ENCODE measurements around the gene CDKN2B.
A peak's percentile ranks its signal among the peaks of the same experiment; 100 is the strongest.

Gene CDKN2B

DNA sequence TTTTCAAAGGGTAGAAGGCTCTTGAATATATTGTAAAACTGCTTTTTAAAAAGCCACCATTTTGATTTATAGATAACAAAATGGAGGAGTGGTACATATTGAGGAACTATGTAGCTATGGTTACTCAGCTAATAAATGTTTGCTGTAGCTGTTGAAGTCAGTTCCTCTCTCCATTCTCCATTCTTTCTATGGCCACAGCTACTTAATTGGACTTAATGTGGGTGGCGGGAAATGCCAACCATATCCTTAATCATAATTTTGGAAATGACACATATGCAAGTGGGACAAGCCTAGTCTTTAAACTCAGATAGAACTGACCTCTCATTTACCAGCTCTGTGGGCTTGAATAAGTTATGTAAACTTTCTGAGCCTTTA, 25.6 kb downstream of the CDKN2B start:
- H3K4me1 ChIP-seq (ENCODE audit: control insufficient read depth, insufficient read depth, low read length), result no peaks in the 10 kb centered on the region
- no peaks in the 10 kb centered on the region for H3K36me3 ChIP-seq (ENCODE audit: control insufficient read depth, insufficient read depth, low read length)
- H3K27ac ChIP-seq (ENCODE audit: low read length), result no peak overlapping the region
- no peak overlapping the region for H3K4me3 ChIP-seq (ENCODE audit: low read length)
- H3K9me3 ChIP-seq (ENCODE audit: control insufficient read depth, insufficient read depth, low read length), result no peaks in the 10 kb centered on the region
- peaks cover 29% of the 10 kb centered on the region for H3K27me3 ChIP-seq (ENCODE audit: control insufficient read depth, insufficient read depth, low read length)
- no peak for DNase-seq (ENCODE audit: low read depth, low spot score)
- no CpG with 5 or more reads among the region's 1 CpG for WGBS (ENCODE audit: insufficient coverage, insufficient read length)

DNA sequence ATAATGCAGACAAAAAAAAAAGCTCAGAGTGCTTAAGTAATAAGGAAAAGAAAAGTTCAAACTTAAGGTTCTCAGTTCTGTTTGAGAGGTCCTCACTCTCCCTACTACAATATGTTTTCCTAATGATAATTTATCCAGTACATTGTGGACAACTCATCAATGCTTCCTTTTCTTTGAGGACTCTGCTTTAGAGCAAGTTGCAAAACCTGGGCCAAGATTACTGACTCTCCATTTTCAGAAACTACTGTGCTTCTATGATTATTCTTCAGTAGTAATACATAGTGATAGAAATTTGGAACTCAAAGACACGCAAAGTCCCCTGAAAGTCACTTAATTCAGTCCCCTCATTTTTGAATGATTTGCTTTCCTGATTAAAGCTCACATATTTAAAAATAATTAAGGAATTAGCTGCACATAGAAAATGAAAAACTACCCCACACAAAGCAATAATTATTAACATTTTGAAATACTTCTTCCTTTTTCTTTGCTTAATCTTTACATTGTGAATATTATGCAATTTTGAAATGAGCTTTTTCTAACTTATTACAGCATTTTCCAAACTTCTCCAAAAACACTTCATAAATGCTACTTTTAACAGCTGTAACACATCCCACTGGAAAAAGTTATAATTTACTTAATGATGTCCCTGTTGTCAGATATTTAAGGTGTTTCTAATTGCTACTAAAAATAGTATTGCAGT, 26.1 kb downstream of the CDKN2B start:
- Histone ChIP-seq H3K36me3 (ENCODE audit: control insufficient read depth, insufficient read depth, low read length) (no peaks in the 10 kb centered on the region), H3K4me1 (ENCODE audit: control insufficient read depth, insufficient read depth, low read length) (no peaks in the 10 kb centered on the region), H3K27ac (ENCODE audit: low read length) (no peak overlapping the region), H3K9me3 (ENCODE audit: control insufficient read depth, insufficient read depth, low read length) (no peaks in the 10 kb centered on the region), H3K4me3 (ENCODE audit: low read length) (no peak overlapping the region), H3K27me3 (ENCODE audit: control insufficient read depth, insufficient read depth, low read length) (peaks cover 27% of the 10 kb centered on the region)
- no CpG with 5 or more reads among the region's 1 CpG for WGBS (ENCODE audit: insufficient coverage, insufficient read length)
- no peak for DNase-seq (ENCODE audit: low read depth, low spot score)

DNA sequence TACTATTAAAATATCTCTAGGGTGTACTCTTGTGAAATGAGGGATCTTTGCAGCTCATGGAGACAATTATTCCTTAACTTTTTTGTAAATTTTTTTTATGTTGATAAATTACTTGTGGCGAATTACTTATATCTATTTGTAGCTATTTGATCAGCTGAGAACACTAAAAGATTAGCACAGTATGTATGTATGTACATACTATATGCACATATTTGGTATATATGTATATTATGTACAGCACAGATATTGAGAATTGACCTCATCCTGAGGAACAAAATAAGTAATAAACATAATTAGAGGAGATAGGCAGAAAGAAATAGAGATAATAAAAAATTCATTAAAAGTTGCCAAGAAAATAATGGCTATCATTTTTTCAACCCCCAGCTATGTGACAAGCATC, 26.7 kb downstream of the CDKN2B start:
- Histone ChIP-seq H3K36me3 (ENCODE audit: control insufficient read depth, insufficient read depth, low read length) (no peaks in the 10 kb centered on the region), H3K4me3 (ENCODE audit: low read length) (no peak overlapping the region), H3K27me3 (ENCODE audit: control insufficient read depth, insufficient read depth, low read length) (peaks cover 30% of the 10 kb centered on the region), H3K4me1 (ENCODE audit: control insufficient read depth, insufficient read depth, low read length) (no peaks in the 10 kb centered on the region), H3K9me3 (ENCODE audit: control insufficient read depth, insufficient read depth, low read length) (no peaks in the 10 kb centered on the region), H3K27ac (ENCODE audit: low read length) (no peak overlapping the region)
- no peak for DNase-seq (ENCODE audit: low read depth, low spot score)
- no CpG with 5 or more reads among the region's 1 CpG for WGBS (ENCODE audit: insufficient coverage, insufficient read length)

DNA sequence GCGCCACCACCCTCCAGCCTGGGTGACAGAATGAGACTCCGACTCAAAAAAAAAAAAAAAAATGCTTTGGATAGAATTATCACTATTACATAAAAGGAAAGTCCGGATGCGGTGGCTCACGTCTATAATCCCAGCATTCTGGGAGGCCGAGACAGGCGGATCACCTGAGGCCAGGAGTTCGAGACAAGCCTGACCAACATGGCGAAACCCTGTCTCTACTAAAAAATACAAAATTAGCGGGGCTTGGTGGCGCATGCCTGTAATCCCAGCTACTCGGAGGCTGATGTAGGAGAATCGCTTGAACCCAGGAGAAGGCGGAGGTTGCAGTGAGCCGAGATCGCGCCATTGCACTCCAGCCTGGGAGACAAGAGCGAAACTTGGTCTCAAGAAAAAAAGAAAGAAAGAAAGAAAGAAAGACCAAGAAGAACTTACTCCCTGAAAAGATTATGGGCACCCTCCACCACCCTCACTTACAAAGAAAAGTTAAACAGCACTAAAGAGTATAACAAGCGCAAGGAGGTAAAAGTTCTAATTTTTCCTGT, 32.7 kb downstream of the CDKN2B start:
- H3K4me3 ChIP-seq (ENCODE audit: low read length), result no peak overlapping the region
- no peaks in the 10 kb centered on the region for H3K9me3 ChIP-seq (ENCODE audit: control insufficient read depth, insufficient read depth, low read length)
- no CpG with 5 or more reads among the region's 19 CpGs for WGBS (ENCODE audit: insufficient coverage, insufficient read length)
- peaks cover 57% of the 10 kb centered on the region for H3K27me3 ChIP-seq (ENCODE audit: control insufficient read depth, insufficient read depth, low read length)
- no peaks in the 10 kb centered on the region for H3K4me1 ChIP-seq (ENCODE audit: control insufficient read depth, insufficient read depth, low read length)
- H3K36me3 ChIP-seq (ENCODE audit: control insufficient read depth, insufficient read depth, low read length), result no peaks in the 10 kb centered on the region
- no peak for DNase-seq (ENCODE audit: low read depth, low spot score)
- no peak overlapping the region for H3K27ac ChIP-seq (ENCODE audit: low read length)

DNA sequence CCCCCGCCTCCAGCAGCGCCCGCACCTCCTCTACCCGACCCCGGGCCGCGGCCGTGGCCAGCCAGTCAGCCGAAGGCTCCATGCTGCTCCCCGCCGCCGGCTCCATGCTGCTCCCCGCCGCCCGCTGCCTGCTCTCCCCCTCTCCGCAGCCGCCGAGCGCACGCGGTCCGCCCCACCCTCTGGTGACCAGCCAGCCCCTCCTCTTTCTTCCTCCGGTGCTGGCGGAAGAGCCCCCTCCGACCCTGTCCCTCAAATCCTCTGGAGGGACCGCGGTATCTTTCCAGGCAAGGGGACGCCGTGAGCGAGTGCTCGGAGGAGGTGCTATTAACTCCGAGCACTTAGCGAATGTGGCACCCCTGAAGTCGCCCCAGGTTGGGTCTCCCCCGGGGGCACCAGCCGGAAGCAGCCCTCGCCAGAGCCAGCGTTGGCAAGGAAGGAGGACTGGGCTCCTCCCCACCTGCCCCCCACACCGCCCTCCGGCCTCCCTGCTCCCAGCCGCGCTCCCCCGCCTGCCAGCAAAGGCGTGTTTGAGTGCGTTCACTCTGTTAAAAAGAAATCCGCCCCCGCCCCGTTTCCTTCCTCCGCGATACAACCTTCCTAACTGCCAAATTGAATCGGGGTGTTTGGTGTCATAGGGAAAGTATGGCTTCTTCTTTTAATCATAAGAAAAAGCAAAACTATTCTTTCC, 34.2 kb downstream of the CDKN2B start:
- Histone ChIP-seq H3K4me1 (ENCODE audit: control insufficient read depth, insufficient read depth, low read length) (0 out of 2 replicates have a peak, but pooled peaks cover 2% of the 10 kb centered on the region), H3K36me3 (ENCODE audit: control insufficient read depth, insufficient read depth, low read length) (no peaks in the 10 kb centered on the region), H3K4me3 (ENCODE audit: low read length) (peak overlapping the region; percentile 36; the same call in 1 of the 2 replicates), H3K9me3 (ENCODE audit: control insufficient read depth, insufficient read depth, low read length) (no peaks in the 10 kb centered on the region), H3K27me3 (ENCODE audit: control insufficient read depth, insufficient read depth, low read length) (peaks cover 68% of the 10 kb centered on the region), H3K27ac (ENCODE audit: low read length) (no peak overlapping the region)
- no peak for DNase-seq (ENCODE audit: low read depth, low spot score)
- no CpG with 5 or more reads among the region's 51 CpGs for WGBS (ENCODE audit: insufficient coverage, insufficient read length)

DNA sequence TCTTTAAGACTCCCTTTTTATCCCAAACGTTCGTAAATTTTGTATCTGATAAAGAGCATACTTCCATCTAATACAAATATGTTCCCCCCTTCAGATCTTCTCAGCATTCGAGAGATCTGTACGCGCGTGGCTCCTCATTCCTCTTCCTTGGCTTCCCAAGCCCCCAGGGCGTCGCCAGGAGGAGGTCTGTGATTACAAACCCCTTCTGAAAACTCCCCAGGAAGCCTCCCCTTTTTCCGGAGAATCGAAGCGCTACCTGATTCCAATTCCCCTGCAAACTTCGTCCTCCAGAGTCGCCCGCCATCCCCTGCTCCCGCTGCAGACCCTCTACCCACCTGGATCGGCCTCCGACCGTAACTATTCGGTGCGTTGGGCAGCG, 34.8 kb downstream of the CDKN2B start:
- Histone ChIP-seq H3K4me3 (ENCODE audit: low read length) (peak overlapping the region; percentile 36; the same call in 1 of the 2 replicates), H3K9me3 (ENCODE audit: control insufficient read depth, insufficient read depth, low read length) (no peaks in the 10 kb centered on the region), H3K27ac (ENCODE audit: low read length) (no peak overlapping the region), H3K36me3 (ENCODE audit: control insufficient read depth, insufficient read depth, low read length) (no peaks in the 10 kb centered on the region), H3K27me3 (ENCODE audit: control insufficient read depth, insufficient read depth, low read length) (peaks cover 68% of the 10 kb centered on the region), H3K4me1 (ENCODE audit: control insufficient read depth, insufficient read depth, low read length) (0 out of 2 replicates have a peak, but pooled peaks cover 2% of the 10 kb centered on the region)
- no peak for DNase-seq (ENCODE audit: low read depth, low spot score)
- no CpG with 5 or more reads among the region's 21 CpGs for WGBS (ENCODE audit: insufficient coverage, insufficient read length)

DNA sequence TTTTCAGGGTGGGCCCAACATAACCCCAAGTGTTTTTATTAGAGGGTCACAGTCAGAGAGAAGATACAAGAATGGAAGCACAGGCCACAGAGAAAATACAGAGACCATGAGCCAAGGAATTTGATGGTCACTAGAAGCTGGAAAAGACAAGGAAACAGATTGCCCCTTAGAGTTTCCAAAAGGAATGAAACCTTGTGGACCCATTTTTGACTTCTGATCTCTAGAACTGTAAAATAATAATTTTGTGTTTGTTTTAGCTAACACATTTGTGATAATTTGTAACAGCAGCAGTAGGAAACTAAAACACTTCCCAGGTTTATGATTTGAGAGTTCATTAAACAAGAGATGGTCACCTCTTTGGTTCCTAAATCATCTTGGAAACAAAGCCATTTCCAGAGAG, 36.7 kb downstream of the CDKN2B start:
- H3K4me3 ChIP-seq (ENCODE audit: low read length), result no peak overlapping the region
- no peaks in the 10 kb centered on the region for H3K9me3 ChIP-seq (ENCODE audit: control insufficient read depth, insufficient read depth, low read length)
- DNase-seq (ENCODE audit: low read depth, low spot score), result no peak
- H3K27ac ChIP-seq (ENCODE audit: low read length), result no peak overlapping the region
- peaks cover 5% of the 10 kb centered on the region; the same call in 1 of the 2 replicates for H3K4me1 ChIP-seq (ENCODE audit: control insufficient read depth, insufficient read depth, low read length)
- H3K27me3 ChIP-seq (ENCODE audit: control insufficient read depth, insufficient read depth, low read length), result peaks cover 73% of the 10 kb centered on the region
- H3K36me3 ChIP-seq (ENCODE audit: control insufficient read depth, insufficient read depth, low read length), result no peaks in the 10 kb centered on the region

DNA sequence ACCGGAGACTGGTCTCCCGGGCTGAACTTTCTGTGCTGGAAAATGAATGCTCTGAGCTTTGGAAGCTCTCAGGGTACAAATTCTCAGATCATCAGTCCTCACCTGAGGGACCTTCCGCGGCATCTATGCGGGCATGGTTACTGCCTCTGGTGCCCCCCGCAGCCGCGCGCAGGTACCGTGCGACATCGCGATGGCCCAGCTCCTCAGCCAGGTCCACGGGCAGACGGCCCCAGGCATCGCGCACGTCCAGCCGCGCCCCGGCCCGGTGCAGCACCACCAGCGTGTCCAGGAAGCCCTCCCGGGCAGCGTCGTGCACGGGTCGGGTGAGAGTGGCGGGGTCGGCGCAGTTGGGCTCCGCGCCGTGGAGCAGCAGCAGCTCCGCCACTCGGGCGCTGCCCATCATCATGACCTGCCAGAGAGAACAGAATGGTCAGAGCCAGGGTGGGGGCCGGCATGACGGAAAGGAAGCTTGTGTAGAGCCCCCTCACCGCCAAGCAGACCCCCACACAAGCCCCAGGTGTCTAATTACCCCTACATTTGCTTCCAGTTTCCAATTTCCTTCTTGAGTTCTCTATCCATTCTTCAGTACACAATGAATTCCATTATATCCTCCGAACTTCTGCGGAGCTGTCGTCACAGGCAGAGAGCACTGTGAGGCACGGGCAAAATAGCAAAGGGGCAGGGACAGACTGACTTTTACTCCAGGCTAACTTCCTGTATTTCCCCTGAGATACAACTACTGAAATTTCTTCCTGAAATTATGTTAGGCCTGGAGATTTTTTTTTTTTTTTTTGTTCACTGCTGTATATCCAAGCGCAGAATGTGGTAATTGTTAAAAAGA, 38.1 kb downstream of the CDKN2B start:
- WGBS (ENCODE audit: insufficient coverage, insufficient read length), result no CpG with 5 or more reads among the region's 45 CpGs
- no peaks in the 10 kb centered on the region for H3K36me3 ChIP-seq (ENCODE audit: control insufficient read depth, insufficient read depth, low read length)
- peaks cover 5% of the 10 kb centered on the region; the same call in 1 of the 2 replicates for H3K4me1 ChIP-seq (ENCODE audit: control insufficient read depth, insufficient read depth, low read length)
- H3K27ac ChIP-seq (ENCODE audit: low read length), result no peak overlapping the region
- no peak for DNase-seq (ENCODE audit: low read depth, low spot score)
- no peak overlapping the region; the same call in 1 of the 2 replicates for H3K4me3 ChIP-seq (ENCODE audit: low read length)
- H3K9me3 ChIP-seq (ENCODE audit: control insufficient read depth, insufficient read depth, low read length), result no peaks in the 10 kb centered on the region
- peaks cover 73% of the 10 kb centered on the region for H3K27me3 ChIP-seq (ENCODE audit: control insufficient read depth, insufficient read depth, low read length)

DNA sequence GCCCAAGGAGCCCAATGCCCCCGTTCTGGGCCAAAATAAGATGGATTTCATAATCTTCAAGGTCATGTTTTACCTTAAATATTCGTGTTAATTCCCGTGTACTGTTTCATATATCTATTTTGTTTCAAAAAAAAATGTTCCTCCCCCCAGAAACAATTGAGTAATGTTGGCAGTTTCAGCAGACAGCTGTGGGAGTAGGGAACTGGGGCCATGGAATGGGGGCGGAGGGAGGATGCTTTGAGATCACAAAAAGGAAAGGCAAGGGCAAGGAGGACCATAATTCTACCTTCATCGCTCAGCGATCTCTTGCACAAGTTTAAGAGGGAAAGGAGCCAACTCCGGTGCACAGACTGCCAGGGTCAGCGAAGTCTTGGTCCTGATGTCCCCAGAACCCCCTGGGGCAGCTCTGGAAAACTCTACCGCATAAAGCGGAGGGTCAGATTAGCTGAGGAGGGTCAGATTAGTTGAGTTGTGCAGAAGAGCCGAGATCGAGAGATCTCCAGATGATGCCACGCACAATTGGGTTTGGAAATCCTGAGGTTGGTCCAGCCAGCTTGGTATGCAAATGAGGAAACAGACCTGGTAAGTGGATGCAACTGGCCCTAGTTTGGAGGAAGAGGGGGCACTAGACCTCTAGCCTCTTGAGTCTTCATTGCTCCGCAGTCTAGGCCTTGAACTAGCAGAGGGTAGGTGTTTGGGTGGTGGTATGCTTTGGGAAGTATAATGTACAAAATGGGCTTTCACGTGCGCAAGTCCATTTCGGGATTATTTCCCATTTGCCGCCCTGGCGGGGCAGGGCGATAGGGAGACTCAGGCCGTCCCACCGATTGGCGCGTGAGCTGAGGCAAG, 38.9 kb downstream of the CDKN2B start:
- WGBS (ENCODE audit: insufficient coverage, insufficient read length), result no CpG with 5 or more reads among the region's 24 CpGs
- Histone ChIP-seq H3K4me3 (ENCODE audit: low read length) (no peak overlapping the region), H3K27ac (ENCODE audit: low read length) (no peak overlapping the region), H3K4me1 (ENCODE audit: control insufficient read depth, insufficient read depth, low read length) (peaks cover 5% of the 10 kb centered on the region; the same call in 1 of the 2 replicates), H3K27me3 (ENCODE audit: control insufficient read depth, insufficient read depth, low read length) (peaks cover 75% of the 10 kb centered on the region), H3K9me3 (ENCODE audit: control insufficient read depth, insufficient read depth, low read length) (no peaks in the 10 kb centered on the region), H3K36me3 (ENCODE audit: control insufficient read depth, insufficient read depth, low read length) (no peaks in the 10 kb centered on the region)
- no peak for DNase-seq (ENCODE audit: low read depth, low spot score)

Data from iPS DF 6.9 (cell line).